Activated T-helper 1 cell treated with anti-CD3 and anti-CD28 coated beads, Interleukin-12 subunit alpha, Interleukin-12 subunit beta, Interleukin-2, Interleukin-4 antibody, amounts not matched to agents 30 ng/mL and 10 ng/mL and 1 ng/mL, durations not matched to agents 14 hours and 24 hours and 36 hours (primary cell): Measurements from ENCODE around the gene TSPAN18. TPM values are rescaled to one million over a fixed set of nuclear protein-coding genes. Genes with fewer than 3 reads are reported as not detected.

ENCODE experiments used
- DNase-seq: peaks from one replicate; pipeline ENCODE4 v3.0.0; 2021; ENCODE audit warnings: low spot score
- H3K27ac Mint-ChIP-seq: one replicate; pipeline ENCODE4 v1.8.0; 2021; ENCODE audit warnings: mild to moderate bottlenecking, mixed read lengths
- H3K27me3 Mint-ChIP-seq: one replicate; pipeline ENCODE4 v1.8.0; 2022; ENCODE audit warnings: mild to moderate bottlenecking, moderate library complexity, mixed read lengths; ENCODE audit not compliant: insufficient read depth
- H3K36me3 Mint-ChIP-seq: one replicate; pipeline ENCODE4 v1.8.0; 2021; ENCODE audit warnings: low read depth, mixed read lengths
- H3K4me1 Mint-ChIP-seq: one replicate; pipeline ENCODE4 v1.8.0; 2021; ENCODE audit warnings: low read depth, mixed read lengths
- H3K4me3 Mint-ChIP-seq: one replicate; pipeline ENCODE4 v1.8.0; 2021; ENCODE audit warnings: mild to moderate bottlenecking, moderate library complexity, mixed read lengths
- H3K9me3 Mint-ChIP-seq: one replicate; pipeline ENCODE4 v1.8.0; 2021; ENCODE audit warnings: mixed read lengths
- intact Hi-C: fragments of 100-400 bp; cut with micrococcal nuclease; formaldehyde crosslinking; loops from one replicate; pipeline ENCODE4 v1.15.1; 2024
- total RNA-seq: library from RNA; stranded (reverse); gene quantifications from 2 replicates; pipeline ENCODE4 v1.2.3, GENCODE V29; 2022

Gene TSPAN18
- total RNA-seq, 1 donor from 2014 or later, result 1.7 TPM

DNA sequence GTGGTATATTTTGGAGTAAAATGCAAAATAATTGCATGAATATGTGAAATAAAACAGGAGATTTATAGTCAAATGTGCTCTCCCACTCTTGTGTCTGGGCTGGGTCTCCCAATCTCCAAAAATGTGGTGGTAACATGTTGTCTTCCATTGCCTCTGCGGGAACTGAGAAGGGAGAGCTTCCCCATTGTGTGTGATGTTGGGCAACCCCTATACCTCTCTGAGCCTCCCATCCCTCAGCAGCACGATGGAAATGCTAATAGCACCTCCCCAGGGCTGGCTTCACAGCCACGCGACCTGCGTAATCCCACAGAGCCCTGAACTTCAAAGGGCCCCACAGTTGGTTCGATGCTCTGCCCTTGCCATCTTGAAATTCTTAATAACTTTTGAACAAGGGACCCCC, 151.9 kb downstream of the TSPAN18 start:
- no peak overlapping the region for H3K27ac Mint-ChIP-seq
- intact Hi-C loops, result no loop called here
- no peak overlapping the region for H3K4me3 Mint-ChIP-seq
- H3K36me3 Mint-ChIP-seq, result no peaks in the 10 kb centered on the region
- H3K4me1 Mint-ChIP-seq, result no peaks in the 10 kb centered on the region
- peaks cover 3% of the 10 kb centered on the region for H3K27me3 Mint-ChIP-seq
- DNase-seq, result no peak
- H3K9me3 Mint-ChIP-seq, result no peaks in the 10 kb centered on the region

DNA sequence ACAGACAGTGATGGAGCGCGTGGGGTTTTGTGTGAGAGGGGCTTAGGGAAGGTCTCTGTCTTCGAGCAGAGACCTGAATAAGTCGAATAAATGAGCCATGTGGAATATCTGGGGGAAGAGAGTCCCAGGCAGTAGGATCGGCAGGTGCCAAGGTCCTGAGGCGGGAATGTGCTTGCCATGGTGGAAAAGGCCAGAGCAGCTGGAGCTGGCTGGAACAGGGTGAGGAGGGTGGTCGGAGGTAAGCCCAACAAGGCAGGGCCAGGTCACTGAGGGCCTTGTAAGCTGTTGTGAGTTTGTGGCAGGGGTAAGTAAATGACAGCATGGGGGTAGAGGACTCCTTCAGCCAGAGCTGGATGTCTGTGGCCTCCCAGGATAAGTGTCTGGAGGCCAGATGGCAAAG, 152.7 kb downstream of the TSPAN18 start:
- Mint-ChIP-seq H3K4me1 (no peaks in the 10 kb centered on the region), H3K36me3 (no peaks in the 10 kb centered on the region), H3K9me3 (no peaks in the 10 kb centered on the region), H3K27ac (no peak overlapping the region), H3K27me3 (peaks cover 4% of the 10 kb centered on the region), H3K4me3 (no peak overlapping the region)
- DNase-seq, result no peak
- intact Hi-C loops, result no loop called here

DNA sequence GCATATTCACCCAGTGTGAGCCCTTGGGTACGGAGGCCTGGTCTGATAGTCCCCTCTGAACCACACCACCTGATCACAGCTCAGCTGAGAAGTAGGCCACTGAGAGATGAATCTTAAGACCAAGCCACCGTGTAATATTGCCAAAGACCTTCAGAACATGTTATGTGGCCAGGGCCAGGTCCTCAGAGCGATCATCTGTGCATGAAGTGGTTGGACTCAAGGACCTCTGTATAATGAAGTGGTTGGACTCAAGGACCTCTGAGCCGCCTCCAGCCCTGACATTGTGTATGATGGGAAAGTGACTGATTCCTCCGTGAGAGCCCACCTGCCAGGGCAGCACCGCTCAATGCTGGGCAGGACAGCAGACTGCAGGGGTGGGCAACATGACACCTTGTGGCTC, 153.7 kb downstream of the TSPAN18 start:
- H3K36me3 Mint-ChIP-seq, result no peaks in the 10 kb centered on the region
- H3K27ac Mint-ChIP-seq, result no peak overlapping the region
- intact Hi-C loops, result no loop called here
- peaks cover 3% of the 10 kb centered on the region for H3K27me3 Mint-ChIP-seq
- DNase-seq, result no peak
- no peaks in the 10 kb centered on the region for H3K9me3 Mint-ChIP-seq
- H3K4me3 Mint-ChIP-seq, result no peak overlapping the region
- no peaks in the 10 kb centered on the region for H3K4me1 Mint-ChIP-seq

DNA sequence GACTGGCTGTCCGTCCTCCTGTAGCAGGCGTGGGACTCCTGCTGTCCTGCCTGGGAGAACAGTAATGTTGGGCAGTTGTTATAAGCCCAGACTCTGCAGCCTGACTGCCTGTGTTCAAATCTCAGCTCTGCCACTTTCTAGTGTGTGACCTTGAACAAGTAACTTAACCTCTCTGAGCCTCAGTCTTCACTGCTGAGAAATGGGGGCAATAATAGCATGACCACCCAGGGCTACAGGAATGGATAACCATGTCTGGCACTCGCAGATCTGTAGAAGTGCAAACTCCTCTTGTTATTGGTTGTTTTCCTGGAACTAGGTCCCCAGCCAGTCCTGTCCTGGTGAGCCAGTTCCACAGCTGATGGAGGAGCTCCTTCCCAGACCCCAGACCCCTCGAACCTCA, 154.2 kb downstream of the TSPAN18 start:
- Mint-ChIP-seq H3K27me3 (peaks cover 3% of the 10 kb centered on the region), H3K9me3 (no peaks in the 10 kb centered on the region), H3K4me1 (no peaks in the 10 kb centered on the region), H3K4me3 (no peak overlapping the region), H3K36me3 (no peaks in the 10 kb centered on the region), H3K27ac (no peak overlapping the region)
- intact Hi-C loops, result no loop called here
- DNase-seq, result no peak

DNA sequence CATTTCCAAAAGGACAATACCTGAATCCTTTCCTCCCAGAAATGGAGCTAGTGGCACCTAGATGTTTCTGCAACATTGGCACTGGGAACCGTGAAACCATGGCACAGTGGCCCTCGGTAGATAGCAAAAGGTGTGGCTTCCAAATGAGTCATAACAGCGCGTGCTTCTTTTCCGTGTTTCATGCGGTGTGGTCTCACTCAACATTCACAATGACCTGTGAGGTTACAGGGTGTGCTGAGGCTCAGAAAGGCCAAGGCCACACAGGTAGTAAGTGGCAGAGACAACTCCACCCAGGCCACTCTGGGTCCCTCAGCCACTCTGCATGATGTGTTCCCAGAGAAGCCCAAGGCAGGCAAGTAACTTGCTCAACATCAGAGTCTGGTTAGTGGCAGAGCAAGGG, 156.5 kb downstream of the TSPAN18 start:
- H3K27ac Mint-ChIP-seq, result no peak overlapping the region
- H3K27me3 Mint-ChIP-seq, result peaks cover 3% of the 10 kb centered on the region
- no peak for DNase-seq
- no peaks in the 10 kb centered on the region for H3K9me3 Mint-ChIP-seq
- H3K4me3 Mint-ChIP-seq, result no peak overlapping the region
- H3K36me3 Mint-ChIP-seq, result no peaks in the 10 kb centered on the region
- intact Hi-C loops, result no loop called here
- H3K4me1 Mint-ChIP-seq, result no peaks in the 10 kb centered on the region

DNA sequence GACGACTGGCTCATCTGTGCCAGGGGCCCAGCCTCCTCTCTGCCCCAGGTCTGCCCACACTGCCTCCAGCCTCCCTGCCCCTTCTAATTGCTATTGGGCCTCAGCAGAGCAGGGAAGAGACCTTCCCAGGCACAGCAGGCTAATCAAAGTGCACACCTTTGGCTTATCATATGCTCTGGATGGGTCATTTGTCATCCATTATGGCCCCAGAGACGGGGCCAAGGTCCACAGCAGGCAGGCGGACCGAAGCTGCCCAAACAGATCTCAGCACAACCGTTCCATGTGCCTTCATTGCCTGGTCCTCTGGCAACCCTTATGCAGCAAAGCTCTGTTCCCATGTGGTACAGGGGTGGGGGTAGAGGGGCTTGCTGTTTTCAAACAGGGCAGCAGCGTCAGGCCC, 157.3 kb downstream of the TSPAN18 start:
- intact Hi-C loops, result no loop called here
- Mint-ChIP-seq H3K9me3 (no peaks in the 10 kb centered on the region), H3K27ac (no peak overlapping the region), H3K4me3 (no peak overlapping the region), H3K4me1 (no peaks in the 10 kb centered on the region), H3K36me3 (no peaks in the 10 kb centered on the region), H3K27me3 (peaks cover 3% of the 10 kb centered on the region)
- DNase-seq, result no peak

DNA sequence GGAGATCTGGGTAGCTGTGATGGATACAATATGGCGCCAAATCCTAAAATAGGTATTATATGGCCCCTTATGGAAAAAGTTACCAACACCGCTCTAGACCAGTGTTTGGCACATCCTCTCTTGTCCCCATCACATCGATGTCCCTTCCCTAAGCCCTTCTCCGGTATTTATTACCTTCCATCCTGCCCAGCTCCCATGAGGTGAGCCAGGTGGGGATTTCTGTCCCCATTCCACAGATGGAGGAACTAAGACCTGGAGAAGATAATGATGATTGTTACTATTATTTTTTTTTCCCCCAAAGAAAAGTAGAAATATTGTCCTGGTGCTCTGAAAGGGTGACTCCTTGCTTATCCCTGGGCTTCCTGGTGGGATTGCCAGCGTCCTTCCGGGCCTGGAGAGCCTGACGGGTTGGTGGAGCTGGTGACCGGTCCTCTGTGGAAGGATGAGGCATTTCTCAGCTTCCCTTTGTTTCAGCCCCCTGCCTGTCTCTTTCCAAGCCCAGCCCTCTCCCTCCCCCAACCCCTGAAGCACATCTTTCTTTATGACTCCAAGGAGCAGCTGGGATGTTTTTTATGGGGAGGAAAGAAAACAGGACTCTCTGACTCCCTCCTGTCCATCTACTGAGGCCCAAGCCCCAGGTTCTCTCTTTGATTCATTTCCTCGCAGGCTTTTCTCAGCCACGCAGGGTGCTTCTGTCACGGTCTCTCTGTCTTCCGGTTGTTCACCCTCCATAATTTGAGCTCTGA, 158.5 kb downstream of the TSPAN18 start:
- Mint-ChIP-seq H3K36me3 (no peaks in the 10 kb centered on the region), H3K4me3 (no peak overlapping the region), H3K9me3 (no peaks in the 10 kb centered on the region), H3K27me3 (peaks cover 3% of the 10 kb centered on the region), H3K27ac (no peak overlapping the region), H3K4me1 (no peaks in the 10 kb centered on the region)
- no peak for DNase-seq
- intact Hi-C loops, result no loop called here

DNA sequence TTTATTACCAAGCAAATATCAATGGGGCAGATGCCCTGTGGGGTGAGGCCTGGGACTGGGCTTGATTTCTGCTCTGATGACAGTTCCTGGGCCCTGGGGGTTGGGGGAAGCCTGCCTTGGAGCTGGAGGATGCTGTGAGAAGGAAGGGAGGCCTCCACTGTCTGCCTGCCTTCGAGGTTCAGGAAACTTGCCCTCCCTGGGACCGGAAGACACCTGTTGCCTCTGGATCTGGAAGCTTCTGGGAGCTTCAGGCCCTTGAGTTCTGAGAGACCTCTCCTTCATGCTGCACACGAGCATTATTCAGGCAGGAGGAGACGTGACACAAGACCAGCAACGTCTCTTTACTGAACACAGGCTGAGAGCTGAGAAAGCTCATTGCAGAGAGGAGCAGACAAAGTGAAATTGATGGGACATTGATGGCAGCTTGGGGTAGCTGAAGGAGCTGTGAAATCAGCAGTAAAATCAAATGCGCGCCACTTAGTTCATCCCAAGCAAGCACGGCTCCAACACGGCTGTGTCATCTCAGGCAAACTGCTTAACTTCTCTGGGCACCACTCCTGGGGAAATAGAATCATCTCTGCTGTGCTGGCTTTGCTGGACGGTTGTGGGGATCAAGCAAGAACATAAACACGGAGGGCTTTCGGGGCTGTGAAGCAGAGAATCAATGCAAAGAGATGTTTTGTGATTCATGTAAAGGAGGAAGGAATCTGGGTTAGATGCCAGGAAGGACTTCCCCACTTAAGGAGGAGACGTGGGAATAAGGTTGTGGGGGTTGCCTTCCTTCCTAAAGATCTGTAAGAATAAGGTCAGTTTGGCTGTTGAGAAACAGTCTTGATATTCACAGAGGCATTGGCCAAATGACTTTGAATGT, 159.4 kb downstream of the TSPAN18 start:
- peaks cover 2% of the 10 kb centered on the region for H3K27me3 Mint-ChIP-seq
- H3K9me3 Mint-ChIP-seq, result no peaks in the 10 kb centered on the region
- H3K27ac Mint-ChIP-seq, result no peak overlapping the region
- no peak overlapping the region for H3K4me3 Mint-ChIP-seq
- H3K36me3 Mint-ChIP-seq, result no peaks in the 10 kb centered on the region
- DNase-seq, result no peak
- no peaks in the 10 kb centered on the region for H3K4me1 Mint-ChIP-seq
- intact Hi-C loops, result no loop called here

DNA sequence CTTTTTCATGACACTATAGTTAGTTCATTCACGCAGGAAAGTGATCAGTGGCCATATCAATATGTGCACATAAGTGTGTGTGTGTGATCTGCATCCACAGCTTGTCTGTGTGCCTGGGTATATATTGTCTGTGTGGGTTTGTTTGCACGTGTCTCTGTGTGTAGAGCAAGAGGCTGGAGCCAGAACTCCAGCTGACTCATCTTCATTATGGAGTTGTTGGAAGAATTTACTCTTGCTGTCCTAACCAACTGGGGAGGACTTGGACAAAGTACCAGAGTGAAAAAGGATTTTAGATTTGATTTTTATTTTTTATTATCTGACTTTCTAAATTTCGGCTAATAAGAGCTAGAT, 160.0 kb downstream of the TSPAN18 start:
- H3K4me3 Mint-ChIP-seq, result no peak overlapping the region
- H3K36me3 Mint-ChIP-seq, result no peaks in the 10 kb centered on the region
- no peaks in the 10 kb centered on the region for H3K9me3 Mint-ChIP-seq
- no peaks in the 10 kb centered on the region for H3K4me1 Mint-ChIP-seq
- no peak for DNase-seq
- H3K27ac Mint-ChIP-seq, result no peak overlapping the region
- H3K27me3 Mint-ChIP-seq, result peaks cover 2% of the 10 kb centered on the region
- intact Hi-C loops, result no loop called here

DNA sequence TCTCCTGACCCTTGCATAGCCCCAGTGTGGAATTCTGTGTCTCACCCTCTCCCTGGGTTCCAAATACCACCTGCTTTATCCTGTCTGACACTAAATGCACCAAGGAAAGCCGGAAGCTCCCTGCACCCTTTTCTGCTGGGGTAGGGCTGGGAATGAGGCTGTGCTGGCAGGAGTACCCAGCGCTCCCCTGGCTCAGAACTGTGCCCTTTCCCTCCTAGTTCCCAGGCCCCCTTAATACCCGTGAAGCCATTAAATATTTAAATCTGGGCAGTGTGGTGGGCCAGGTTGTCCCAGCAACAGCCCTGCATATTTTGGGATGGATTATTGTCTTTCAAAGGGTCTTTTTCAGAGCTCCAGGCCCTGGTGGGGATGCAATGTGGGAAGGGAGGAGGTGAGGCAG, 160.9 kb downstream of the TSPAN18 start:
- H3K36me3 Mint-ChIP-seq, result no peaks in the 10 kb centered on the region

DNA sequence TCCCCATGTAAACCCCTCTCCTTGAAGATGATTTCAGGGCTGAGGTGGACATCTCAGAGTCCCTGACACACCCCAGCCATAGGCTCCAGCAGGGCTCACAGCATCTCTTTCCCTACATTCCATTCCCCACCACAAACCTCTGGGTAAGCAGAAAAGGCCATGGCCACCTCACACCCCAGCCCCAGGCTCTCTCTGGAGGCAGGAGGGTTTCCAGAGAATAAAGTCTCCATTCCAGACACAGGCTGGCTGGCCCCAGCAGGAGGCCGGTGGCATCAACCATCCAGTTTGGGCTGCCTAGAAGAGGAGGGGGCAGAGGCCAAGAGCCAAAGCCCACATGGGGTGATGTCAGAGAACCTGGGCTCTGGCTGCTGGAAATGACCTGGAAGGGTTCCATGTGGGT, 162.5 kb downstream of the TSPAN18 start:
- Mint-ChIP-seq H3K4me3 (no peak overlapping the region), H3K9me3 (no peaks in the 10 kb centered on the region), H3K27ac (no peak overlapping the region), H3K27me3 (peaks cover 2% of the 10 kb centered on the region), H3K36me3 (no peaks in the 10 kb centered on the region), H3K4me1 (no peaks in the 10 kb centered on the region)
- intact Hi-C loops, result no loop called here
- DNase-seq, result no peak

More for the DNA sequence above, 160.9 kb downstream of the TSPAN18 start:
- Mint-ChIP-seq H3K27me3 (peaks cover 2% of the 10 kb centered on the region), H3K4me3 (no peak overlapping the region), H3K4me1 (no peaks in the 10 kb centered on the region), H3K27ac (no peak overlapping the region), H3K9me3 (no peaks in the 10 kb centered on the region)
- intact Hi-C loops, result no loop called here
- no peak for DNase-seq

DNA sequence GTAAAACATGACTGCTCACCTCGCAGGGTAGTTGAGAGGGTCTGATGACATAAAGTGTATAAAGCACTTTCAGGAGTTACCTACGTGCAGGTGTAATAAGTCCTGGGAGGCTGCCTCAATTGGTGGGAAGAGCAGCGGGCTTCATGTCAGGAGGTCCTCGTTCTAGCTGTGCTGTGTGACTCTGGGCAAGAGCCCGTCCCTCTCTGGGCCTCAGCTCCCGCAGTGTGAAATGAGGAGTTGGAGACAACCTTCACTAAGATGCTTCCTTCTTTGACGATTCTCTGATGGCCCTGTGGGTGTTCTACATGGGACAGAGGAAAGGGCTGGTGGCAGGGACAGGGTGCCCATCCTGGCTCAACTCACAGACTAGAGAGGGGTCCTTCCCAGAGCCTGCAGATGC, 166.1 kb downstream of the TSPAN18 start:
- no peaks in the 10 kb centered on the region for H3K27me3 Mint-ChIP-seq
- H3K4me3 Mint-ChIP-seq, result no peak overlapping the region
- H3K36me3 Mint-ChIP-seq, result peaks cover under 1% of the 10 kb centered on the region
- no peak overlapping the region for H3K27ac Mint-ChIP-seq
- DNase-seq, result no peak
- intact Hi-C loops, result loop anchor here (5.0 kb wide), 1 partner anchor 336 kb away; no protein-coding TSS in a partner anchor
- no peaks in the 10 kb centered on the region for H3K4me1 Mint-ChIP-seq
- H3K9me3 Mint-ChIP-seq, result no peaks in the 10 kb centered on the region

DNA sequence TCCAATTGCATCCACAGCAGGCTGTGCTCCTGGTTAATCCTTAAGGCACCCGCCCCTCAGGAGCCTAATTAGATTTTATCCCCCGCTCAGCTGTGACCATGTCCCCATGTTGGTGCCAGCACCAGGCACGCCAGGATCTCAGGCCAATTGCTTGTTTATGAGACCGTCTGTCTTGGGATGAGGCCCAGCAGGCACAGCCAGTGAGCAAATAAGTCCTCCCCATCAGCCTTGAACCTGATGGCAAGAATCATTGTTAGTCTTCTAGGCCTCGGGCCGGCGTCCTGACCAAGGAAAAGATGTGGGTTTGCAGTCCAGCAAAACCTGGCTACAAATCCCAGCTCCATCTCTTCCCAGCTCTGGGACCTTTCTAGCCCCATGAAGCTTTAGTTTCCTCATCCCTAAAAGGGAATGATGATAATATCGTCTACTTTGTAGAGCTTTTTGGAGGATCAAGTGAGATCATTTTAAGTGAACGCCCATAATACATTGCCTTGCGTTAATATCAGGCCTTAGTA, 166.6 kb downstream of the TSPAN18 start:
- Mint-ChIP-seq H3K36me3 (peaks cover 2% of the 10 kb centered on the region), H3K9me3 (no peaks in the 10 kb centered on the region), H3K27me3 (no peaks in the 10 kb centered on the region), H3K4me1 (no peaks in the 10 kb centered on the region), H3K27ac (peak overlapping the region; percentile 40), H3K4me3 (no peak overlapping the region)
- no peak for DNase-seq
- intact Hi-C loops, result loop anchor here (5.0 kb wide), 1 partner anchor 336 kb away; no protein-coding TSS in a partner anchor
